NB4 (cell line): ENCODE measurements around the gene SNX8.

Source experiments
- CTCF ChIP-seq: IDR thresholded peaks from one replicate; pipeline ENCODE4 v1.5.1; 2012; ENCODE audit warnings: low read depth, low read length
- MAX ChIP-seq: IDR thresholded peaks from 2 replicates; pipeline ENCODE4 v1.6.1; 2011; ENCODE audit warnings: low read depth, low read length
- MYC ChIP-seq: IDR thresholded peaks from 2 replicates; pipeline ENCODE4 v1.6.1; 2011; ENCODE audit warnings: low read depth, low read length
- POLR2A ChIP-seq: IDR thresholded peaks from 2 replicates; pipeline ENCODE4 v1.6.1; 2011; ENCODE audit warnings: mild to moderate bottlenecking; ENCODE audit not compliant: insufficient read length; ENCODE audit errors: extremely low read depth

GRCh38 chr7:2219136-2219535 is 95.1 kb downstream of the SNX8 start:
- TF ChIP-seq POLR2A (no peak), CTCF (no peak), MAX (no peak), MYC (no peak)
